ENCODE results near the gene RBM25.
A peak's percentile ranks its signal among the peaks of the same experiment; 100 is the strongest.

RBM25 gene

GRCh38 chr14:73047808-73048207, 10.5 kb upstream of the RBM25 start:
- Histone ChIP-seq H3K4me1 (ENCODE audit: control insufficient read depth, insufficient read depth, low read length) (no peaks in the 10 kb centered on the region), H3K9ac (ENCODE audit: low read length) (no peak overlapping the region), H3K4me3 (ENCODE audit: low read length) (no peak overlapping the region)

DNA sequence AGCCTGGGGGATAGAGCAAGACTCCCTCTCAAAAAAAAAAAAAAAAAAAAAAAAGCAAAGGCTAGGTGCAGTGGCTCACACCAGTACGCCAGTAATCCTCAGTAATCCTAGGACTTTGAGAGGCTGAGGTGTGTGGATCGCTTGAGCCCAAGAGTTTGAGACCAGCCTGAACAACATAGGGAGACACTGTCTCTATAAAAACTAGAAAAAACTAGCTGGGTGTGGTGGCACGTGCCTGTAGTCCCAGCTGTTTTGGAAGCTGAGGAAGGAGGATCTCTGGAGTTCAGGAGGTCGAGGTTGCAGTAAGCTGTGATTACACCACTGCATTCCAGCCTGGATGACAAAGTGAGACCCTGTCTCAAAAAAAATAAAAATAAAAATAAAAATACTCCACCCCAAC, 8.9 kb upstream of the RBM25 start:
- Histone ChIP-seq H3K27ac (ENCODE audit: low read depth, low read length) (no peak overlapping the region), H3K4me1 (ENCODE audit: control insufficient read depth, insufficient read depth, low read length) (no peaks in the 10 kb centered on the region), H3K9ac (ENCODE audit: low read length) (no peak overlapping the region), H3K27me3 (ENCODE audit: control insufficient read depth, insufficient read depth, low read length) (no peaks in the 10 kb centered on the region), H3K4me3 (ENCODE audit: low read length) (no peak overlapping the region), H3K36me3 (ENCODE audit: control insufficient read depth, insufficient read depth, low read length) (no peaks in the 10 kb centered on the region)

More at GRCh38 chr14:73047808-73048207, 10.5 kb upstream of the RBM25 start:
- H3K27me3 ChIP-seq (ENCODE audit: control insufficient read depth, insufficient read depth, low read length) = no peaks in the 10 kb centered on the region
- no peaks in the 10 kb centered on the region for H3K36me3 ChIP-seq (ENCODE audit: control insufficient read depth, insufficient read depth, low read length)
- no peak overlapping the region for H3K27ac ChIP-seq (ENCODE audit: low read depth, low read length)

DNA sequence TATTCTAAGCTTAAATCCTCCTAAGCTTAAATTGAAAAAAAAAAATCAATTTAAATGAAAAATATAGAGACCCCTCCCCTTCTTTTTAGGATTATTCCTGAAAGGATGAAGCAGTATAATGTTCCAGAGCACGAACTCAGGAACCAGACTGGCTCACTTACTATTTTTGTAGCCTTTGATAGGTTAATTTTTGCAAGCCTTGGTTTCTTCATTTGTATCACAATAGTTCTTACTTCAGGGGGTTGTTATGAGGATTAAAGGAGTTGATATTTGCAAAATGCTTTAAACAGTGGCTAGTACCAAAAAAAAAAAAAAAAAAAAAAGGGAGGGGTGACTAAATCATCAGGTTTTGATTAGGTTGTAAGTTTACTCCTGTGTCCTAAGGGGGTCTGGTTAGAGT, 3.1 kb upstream of the RBM25 start:
- Histone ChIP-seq H3K4me3 (ENCODE audit: low read length) (no peak overlapping the region), H3K27me3 (ENCODE audit: control insufficient read depth, insufficient read depth, low read length) (no peaks in the 10 kb centered on the region), H3K4me1 (ENCODE audit: control insufficient read depth, insufficient read depth, low read length) (peaks cover 5% of the 10 kb centered on the region), H3K27ac (ENCODE audit: low read depth, low read length) (no peak overlapping the region), H3K36me3 (ENCODE audit: control insufficient read depth, insufficient read depth, low read length) (no peaks in the 10 kb centered on the region), H3K9ac (ENCODE audit: low read length) (no peak overlapping the region)

DNA sequence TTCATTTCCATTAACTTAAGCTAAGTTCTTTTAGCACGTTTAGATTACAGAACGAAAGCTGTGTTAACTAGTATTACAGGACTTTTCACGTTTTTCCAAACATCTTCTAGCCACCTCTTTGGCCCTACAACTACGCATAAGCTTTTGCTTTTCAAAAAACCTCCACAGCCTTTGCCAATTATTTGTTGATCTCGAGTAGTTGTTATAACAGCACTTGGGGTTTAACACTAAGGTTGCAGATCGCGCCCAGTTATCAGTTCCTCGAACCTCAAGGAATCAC, 450 bp upstream of the RBM25 start:
- H3K27me3 ChIP-seq (ENCODE audit: control insufficient read depth, insufficient read depth, low read length) = no peaks in the 10 kb centered on the region
- H3K36me3 ChIP-seq (ENCODE audit: control insufficient read depth, insufficient read depth, low read length) = no peaks in the 10 kb centered on the region
- H3K4me1 ChIP-seq (ENCODE audit: control insufficient read depth, insufficient read depth, low read length) = peaks cover 5% of the 10 kb centered on the region
- peak overlapping the region; percentile 75 for H3K4me3 ChIP-seq (ENCODE audit: low read length)
- peak overlapping the region; percentile 47 for H3K9ac ChIP-seq (ENCODE audit: low read length)
- peak overlapping the region; percentile 98 for H3K27ac ChIP-seq (ENCODE audit: low read depth, low read length)

GRCh38 chr14:73058922-73059673, 764 bp downstream of the RBM25 start:
- peak overlapping the region; percentile 99 for H3K4me3 ChIP-seq (ENCODE audit: low read length)
- H3K27me3 ChIP-seq (ENCODE audit: control insufficient read depth, insufficient read depth, low read length) = no peaks in the 10 kb centered on the region
- peaks cover 2% of the 10 kb centered on the region for H3K36me3 ChIP-seq (ENCODE audit: control insufficient read depth, insufficient read depth, low read length)
- H3K4me1 ChIP-seq (ENCODE audit: control insufficient read depth, insufficient read depth, low read length) = peaks cover 5% of the 10 kb centered on the region
- H3K27ac ChIP-seq (ENCODE audit: low read depth, low read length) = peak overlapping the region; percentile 96
- peak overlapping the region; percentile 97 for H3K9ac ChIP-seq (ENCODE audit: low read length)

- Histone ChIP-seq H3K4me1 (ENCODE audit: control insufficient read depth, insufficient read depth, low read length) (no peaks in the 10 kb centered on the region), H3K9ac (ENCODE audit: low read length) (no peak overlapping the region), H3K36me3 (ENCODE audit: control insufficient read depth, insufficient read depth, low read length) (peaks cover 7% of the 10 kb centered on the region), H3K27me3 (ENCODE audit: control insufficient read depth, insufficient read depth, low read length) (no peaks in the 10 kb centered on the region), H3K4me3 (ENCODE audit: low read length) (no peak overlapping the region), H3K27ac (ENCODE audit: low read depth, low read length) (no peak overlapping the region)
Measured at GRCh38 chr14:73069585-73069984, 11.3 kb downstream of the RBM25 start.

GRCh38 chr14:73091044-73091443, 32.7 kb downstream of the RBM25 start:
- Histone ChIP-seq H3K36me3 (ENCODE audit: control insufficient read depth, insufficient read depth, low read length) (peaks cover 25% of the 10 kb centered on the region), H3K27me3 (ENCODE audit: control insufficient read depth, insufficient read depth, low read length) (no peaks in the 10 kb centered on the region), H3K4me3 (ENCODE audit: low read length) (no peak overlapping the region), H3K4me1 (ENCODE audit: control insufficient read depth, insufficient read depth, low read length) (no peaks in the 10 kb centered on the region), H3K27ac (ENCODE audit: low read depth, low read length) (no peak overlapping the region), H3K9ac (ENCODE audit: low read length) (no peak overlapping the region)

DNA sequence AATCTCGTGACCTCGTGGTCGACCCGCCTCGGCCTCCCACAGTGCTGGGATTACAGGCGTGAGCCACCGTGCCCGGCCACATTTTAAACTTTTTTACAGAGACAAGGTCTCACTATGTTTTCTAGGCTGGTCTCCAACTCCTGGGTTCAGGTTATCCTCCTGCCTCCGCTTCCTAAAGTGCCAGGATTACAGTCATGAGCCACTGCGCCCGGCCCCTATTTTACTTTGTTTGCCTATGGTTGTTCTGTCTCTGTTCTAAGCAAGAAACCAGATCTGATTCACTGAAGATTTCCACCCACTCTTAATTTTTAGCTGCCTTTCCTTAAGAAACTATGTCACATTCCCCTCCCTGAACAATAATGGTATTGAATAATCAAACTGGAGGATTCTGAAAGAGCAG, 39.1 kb downstream of the RBM25 start:
- Histone ChIP-seq H3K4me3 (ENCODE audit: low read length) (no peak overlapping the region), H3K4me1 (ENCODE audit: control insufficient read depth, insufficient read depth, low read length) (no peaks in the 10 kb centered on the region), H3K36me3 (ENCODE audit: control insufficient read depth, insufficient read depth, low read length) (peaks cover 5% of the 10 kb centered on the region), H3K9ac (ENCODE audit: low read length) (no peak overlapping the region), H3K27ac (ENCODE audit: low read depth, low read length) (no peak overlapping the region), H3K27me3 (ENCODE audit: control insufficient read depth, insufficient read depth, low read length) (no peaks in the 10 kb centered on the region)

DNA sequence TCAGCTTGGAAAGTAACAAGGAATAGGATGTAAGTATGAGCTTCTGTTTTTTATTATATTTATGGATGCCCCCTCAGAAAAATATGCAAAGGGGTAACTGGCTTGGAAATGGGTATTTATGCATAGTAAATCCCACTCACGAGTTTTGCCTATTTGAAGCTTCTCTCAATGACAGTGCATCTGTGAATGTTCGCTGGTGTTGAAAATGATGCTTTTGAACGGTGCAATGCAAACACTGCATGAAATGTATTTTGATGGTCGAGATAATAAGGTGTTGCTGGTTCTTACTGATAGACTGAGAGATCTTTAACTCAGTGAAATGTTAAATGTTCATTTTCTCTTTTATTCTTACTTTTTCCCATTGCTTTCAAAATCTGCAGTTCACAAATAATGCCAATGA, 42.0 kb downstream of the RBM25 start:
- no peaks in the 10 kb centered on the region for H3K4me1 ChIP-seq (ENCODE audit: control insufficient read depth, insufficient read depth, low read length)
- H3K27me3 ChIP-seq (ENCODE audit: control insufficient read depth, insufficient read depth, low read length) = no peaks in the 10 kb centered on the region
- H3K4me3 ChIP-seq (ENCODE audit: low read length) = no peak overlapping the region
- H3K9ac ChIP-seq (ENCODE audit: low read length) = no peak overlapping the region
- H3K27ac ChIP-seq (ENCODE audit: low read depth, low read length) = no peak overlapping the region
- peaks cover 14% of the 10 kb centered on the region for H3K36me3 ChIP-seq (ENCODE audit: control insufficient read depth, insufficient read depth, low read length)

DNA sequence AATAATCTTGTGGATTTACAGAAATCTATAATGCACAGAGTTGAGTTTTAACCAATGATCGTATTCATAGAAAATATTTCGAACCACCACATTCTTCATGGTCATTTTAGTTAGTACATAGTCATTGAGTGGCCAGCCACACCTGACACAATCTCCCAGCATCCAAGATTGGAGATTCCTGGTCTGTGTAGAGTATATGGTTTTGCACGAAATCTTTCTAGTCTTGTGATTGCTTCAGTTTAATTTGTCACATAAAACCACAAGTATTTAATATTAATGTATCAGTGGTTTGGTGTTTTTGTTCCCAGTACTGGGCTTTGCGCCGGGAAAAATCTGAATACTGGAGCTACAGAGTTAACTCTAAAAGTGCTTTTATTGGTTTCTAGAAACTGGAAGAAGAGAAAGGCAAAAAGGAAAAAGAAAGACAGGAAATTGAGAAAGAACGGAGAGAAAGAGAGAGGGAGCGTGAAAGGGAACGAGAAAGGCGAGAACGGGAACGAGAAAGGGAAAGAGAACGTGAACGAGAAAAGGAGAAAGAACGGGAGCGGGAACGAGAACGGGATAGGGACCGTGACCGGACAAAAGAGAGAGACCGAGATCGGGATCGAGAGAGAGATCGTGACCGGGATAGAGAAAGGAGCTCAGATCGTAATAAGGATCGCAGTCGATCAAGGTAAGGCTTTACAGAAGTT, 44.6 kb downstream of the RBM25 start:
- Histone ChIP-seq H3K9ac (ENCODE audit: low read length) (no peak overlapping the region), H3K36me3 (ENCODE audit: control insufficient read depth, insufficient read depth, low read length) (peaks cover 16% of the 10 kb centered on the region), H3K4me3 (ENCODE audit: low read length) (no peak overlapping the region), H3K27ac (ENCODE audit: low read depth, low read length) (no peak overlapping the region), H3K4me1 (ENCODE audit: control insufficient read depth, insufficient read depth, low read length) (no peaks in the 10 kb centered on the region), H3K27me3 (ENCODE audit: control insufficient read depth, insufficient read depth, low read length) (no peaks in the 10 kb centered on the region)

GRCh38 chr14:73105050-73105449, 46.7 kb downstream of the RBM25 start:
- Histone ChIP-seq H3K4me1 (ENCODE audit: control insufficient read depth, insufficient read depth, low read length) (no peaks in the 10 kb centered on the region), H3K36me3 (ENCODE audit: control insufficient read depth, insufficient read depth, low read length) (peaks cover 17% of the 10 kb centered on the region), H3K27me3 (ENCODE audit: control insufficient read depth, insufficient read depth, low read length) (no peaks in the 10 kb centered on the region), H3K9ac (ENCODE audit: low read length) (no peak overlapping the region), H3K4me3 (ENCODE audit: low read length) (no peak overlapping the region), H3K27ac (ENCODE audit: low read depth, low read length) (no peak overlapping the region)

DNA sequence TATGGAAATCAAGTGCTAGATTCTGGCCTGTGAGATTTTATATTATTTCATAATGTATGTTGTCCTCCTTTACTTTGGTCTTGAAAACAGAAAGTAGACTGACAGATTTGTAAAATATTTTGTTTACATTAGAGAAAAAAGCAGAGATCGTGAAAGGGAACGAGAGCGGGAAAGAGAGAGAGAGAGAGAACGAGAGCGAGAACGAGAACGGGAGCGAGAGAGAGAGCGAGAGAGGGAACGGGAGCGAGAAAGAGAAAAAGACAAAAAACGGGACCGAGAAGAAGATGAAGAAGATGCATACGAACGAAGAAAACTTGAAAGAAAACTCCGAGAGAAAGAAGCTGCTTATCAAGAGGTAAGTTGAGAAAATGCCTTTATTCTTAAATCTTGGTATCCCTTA, 47.4 kb downstream of the RBM25 start:
- Histone ChIP-seq H3K27me3 (ENCODE audit: control insufficient read depth, insufficient read depth, low read length) (no peaks in the 10 kb centered on the region), H3K27ac (ENCODE audit: low read depth, low read length) (no peak overlapping the region), H3K4me1 (ENCODE audit: control insufficient read depth, insufficient read depth, low read length) (no peaks in the 10 kb centered on the region), H3K36me3 (ENCODE audit: control insufficient read depth, insufficient read depth, low read length) (peaks cover 14% of the 10 kb centered on the region), H3K9ac (ENCODE audit: low read length) (no peak overlapping the region), H3K4me3 (ENCODE audit: low read length) (no peak overlapping the region)

DNA sequence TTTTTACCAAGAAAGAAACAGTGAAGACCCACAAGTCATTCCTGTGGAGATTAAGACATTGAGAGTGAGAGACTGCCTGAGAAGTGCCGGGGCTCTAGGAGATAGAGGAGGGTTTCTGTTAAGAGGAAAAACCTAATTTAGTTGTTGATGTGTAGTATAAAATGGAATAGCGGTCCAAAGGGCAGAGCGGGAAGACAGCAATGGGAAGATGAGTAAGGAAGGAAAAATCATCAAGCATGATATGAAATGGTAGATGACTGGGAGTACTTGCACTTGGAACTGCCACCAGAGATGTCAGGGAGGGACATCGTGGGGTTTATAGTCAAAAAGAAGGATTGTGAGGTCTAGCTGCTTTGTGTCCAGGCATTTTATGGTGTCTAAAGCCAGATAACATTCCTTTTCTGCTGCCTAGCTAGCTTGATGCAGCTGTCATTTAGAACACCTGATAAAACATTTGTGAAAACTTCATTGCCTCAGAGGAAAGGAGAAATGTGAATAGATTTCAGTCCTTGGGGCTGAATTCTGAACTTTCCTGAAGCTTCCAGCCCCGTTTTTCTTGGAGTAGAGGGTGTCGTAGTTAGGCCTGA, 57.8 kb downstream of the RBM25 start:
- Histone ChIP-seq H3K36me3 (ENCODE audit: control insufficient read depth, insufficient read depth, low read length) (peaks cover 23% of the 10 kb centered on the region), H3K27ac (ENCODE audit: low read depth, low read length) (no peak overlapping the region), H3K9ac (ENCODE audit: low read length) (no peak overlapping the region), H3K4me3 (ENCODE audit: low read length) (no peak overlapping the region), H3K4me1 (ENCODE audit: control insufficient read depth, insufficient read depth, low read length) (no peaks in the 10 kb centered on the region), H3K27me3 (ENCODE audit: control insufficient read depth, insufficient read depth, low read length) (no peaks in the 10 kb centered on the region)
